Left renal pelvis (tissue), 4 donors: ENCODE measurements around the gene DNALI1. TPM values are rescaled to one million over a fixed set of nuclear protein-coding genes. Genes with fewer than 3 reads are reported as not detected.
"Not testable (repeated sequence)": the region's sequence is repeated elsewhere in the genome, so short reads cannot be mapped to it uniquely, and the experiment has no call there.

Experiments
- DNase-seq, 4 donors: peaks; one replicate each; pipeline ENCODE4 v3.0.0-alpha.2; 2013; ENCODE audit warnings: low read depth in 4 of 4, low spot score in 3 of 4
- polyA plus RNA-seq, 4 donors: library from polyadenylated mRNA; unstranded; fragments of 120-200 nt; gene quantifications; one replicate each; pipeline ENCODE4 v1.2.1, GENCODE V29; 2013; ENCODE audit not compliant: insufficient read length in 4 of 4

The DNALI1 gene
- polyA plus RNA-seq, 4 donors: 18.0 to 72.4 (median 57.8) TPM

DNA sequence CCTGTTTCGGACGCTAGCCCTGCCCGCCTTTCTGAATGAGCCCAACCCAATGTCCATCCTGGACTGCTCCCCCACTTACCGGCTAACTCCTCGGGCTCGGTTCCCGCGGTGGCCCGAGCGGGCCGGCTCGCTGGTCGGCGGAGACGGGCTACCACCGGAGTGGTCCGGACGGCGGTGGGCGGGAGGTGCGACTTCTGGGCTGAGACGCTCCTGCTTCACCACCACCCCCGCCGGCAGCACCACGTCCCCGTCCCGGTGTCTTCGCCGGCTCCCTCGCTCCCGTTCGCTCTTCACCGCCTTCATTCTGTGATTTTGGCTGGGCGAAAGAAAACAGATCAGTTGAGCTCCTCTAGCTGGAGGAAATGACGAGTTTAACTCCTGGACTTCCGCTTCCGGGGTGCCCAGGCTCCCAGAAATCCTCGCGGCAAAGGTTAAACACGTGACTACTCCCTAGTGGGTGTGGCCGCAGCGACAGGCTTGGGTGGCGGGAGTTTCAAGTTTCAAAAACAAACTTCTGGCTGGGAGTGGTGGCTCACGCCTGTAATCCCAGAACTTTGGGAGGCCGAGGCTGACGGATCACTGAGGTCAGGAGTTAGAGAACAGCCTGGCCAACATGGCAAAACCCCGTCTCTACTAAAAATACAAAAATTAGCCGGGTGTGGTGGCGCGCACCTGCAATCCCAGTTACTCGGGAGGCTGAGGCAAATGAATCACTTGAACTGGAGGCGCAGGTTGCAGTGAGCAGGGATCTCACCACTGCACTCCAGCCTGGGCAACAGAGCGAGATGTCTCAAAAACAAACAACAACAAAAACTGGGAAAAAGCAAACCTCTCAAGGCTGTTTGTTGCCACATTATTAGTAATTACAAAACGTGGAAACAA lies 2.6 kb upstream of the DNALI1 start, which contains the start of gene SNIP1:
Gene SNIP1 (minus strand): TSS at position 367 of the 882 bp plus-strand sequence. CDS start 64 bp downstream, at position 303.
- DNase-seq: peak; percentile 80 to 87 (median 86)

DNA sequence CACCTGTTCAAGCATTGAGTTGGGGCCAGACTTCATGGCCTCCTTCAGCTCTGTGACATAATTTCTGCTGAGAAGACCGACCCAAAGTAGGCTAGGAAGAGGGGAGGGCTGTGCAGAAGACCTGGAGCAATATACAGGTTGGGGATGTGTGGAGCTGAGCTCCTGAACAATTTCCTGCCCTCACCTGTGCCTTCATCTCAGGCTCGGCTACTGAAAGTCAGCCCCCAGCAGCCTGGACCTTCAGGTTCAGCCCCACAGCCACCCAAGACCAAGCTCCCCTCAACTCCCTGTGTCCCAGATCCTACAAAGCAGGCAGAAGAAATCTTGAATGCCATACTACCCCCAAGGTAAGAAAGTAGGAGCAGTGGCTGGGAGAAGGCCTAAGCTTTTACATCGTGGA lies 662 bp downstream of the DNALI1 start:
- no peak for DNase-seq

- DNase-seq: no peak
Observed at GRCh38 chr1:37558411-37558810, 1.7 kb downstream of the DNALI1 start.

DNA sequence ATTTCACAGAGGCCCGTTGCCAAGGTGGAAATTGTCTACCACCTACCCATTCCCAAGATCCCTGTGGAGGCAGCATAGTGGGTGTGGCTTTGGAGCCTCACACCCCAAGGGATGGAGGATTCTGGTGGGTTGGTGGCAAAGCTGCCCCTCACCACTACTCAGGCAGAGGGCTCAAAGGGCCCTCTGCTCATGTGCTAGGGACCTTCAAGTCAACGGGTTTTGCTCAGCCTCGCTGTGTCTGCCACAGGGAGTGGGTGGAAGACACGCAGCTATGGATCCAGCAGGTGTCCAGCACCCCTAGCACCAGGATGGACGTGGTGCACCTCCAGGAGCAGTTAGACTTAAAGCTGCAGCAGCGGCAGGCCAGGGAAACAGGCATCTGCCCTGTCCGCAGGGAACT lies 2.3 kb downstream of the DNALI1 start:
- no peak for DNase-seq

GRCh38 chr1:37559957-37560379 lies 3.2 kb downstream of the DNALI1 start:
- not testable (repeated sequence) for DNase-seq

- no peak for DNase-seq
Observed at GRCh38 chr1:37560401-37561132, 3.8 kb downstream of the DNALI1 start.

DNA sequence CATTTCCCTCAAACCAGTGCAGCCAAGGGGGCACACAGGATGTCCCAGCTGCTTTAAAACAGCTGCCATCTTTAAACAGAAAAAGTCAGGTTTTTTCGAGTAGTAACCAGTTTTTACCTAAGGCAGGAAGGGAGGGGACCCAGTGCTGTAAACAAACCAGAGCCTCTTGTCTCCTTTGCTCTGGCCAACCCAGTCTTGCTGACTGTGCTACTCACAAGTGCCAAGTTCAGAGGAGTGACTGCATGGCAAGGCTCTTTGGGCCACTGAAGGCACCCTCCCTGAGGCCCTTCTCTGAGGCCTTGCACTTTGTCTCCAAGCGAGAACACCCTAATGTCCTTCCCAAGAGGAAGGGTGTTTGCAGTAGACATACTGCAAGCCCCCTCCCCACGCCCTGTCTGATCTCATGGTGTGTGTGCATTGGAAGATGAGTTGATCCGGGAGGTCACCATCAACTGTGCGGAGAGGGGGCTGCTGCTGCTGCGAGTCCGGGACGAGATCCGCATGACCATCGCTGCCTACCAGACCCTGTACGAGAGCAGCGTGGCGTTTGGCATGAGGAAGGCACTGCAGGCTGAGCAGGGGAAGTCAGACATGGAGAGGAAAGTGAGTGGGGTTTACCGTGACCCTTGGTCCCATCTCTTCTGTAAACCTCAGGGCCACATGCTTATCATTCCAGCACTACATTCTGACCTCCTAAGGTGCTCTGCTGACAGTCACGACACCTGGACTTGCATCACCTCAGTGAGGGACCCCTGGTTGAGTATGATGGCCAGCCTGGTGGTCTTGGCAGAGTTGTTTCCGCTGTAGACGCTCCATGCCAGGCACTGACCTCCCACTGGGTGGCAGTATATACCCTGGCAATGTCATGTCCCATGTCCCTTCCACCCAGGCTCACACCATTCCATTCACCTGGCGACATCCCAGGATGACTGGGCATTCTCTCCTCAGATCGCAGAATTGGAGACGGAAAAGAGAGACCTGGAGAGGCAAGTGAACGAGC lies 4.7 kb downstream of the DNALI1 start:
- DNase-seq: no peak

DNA sequence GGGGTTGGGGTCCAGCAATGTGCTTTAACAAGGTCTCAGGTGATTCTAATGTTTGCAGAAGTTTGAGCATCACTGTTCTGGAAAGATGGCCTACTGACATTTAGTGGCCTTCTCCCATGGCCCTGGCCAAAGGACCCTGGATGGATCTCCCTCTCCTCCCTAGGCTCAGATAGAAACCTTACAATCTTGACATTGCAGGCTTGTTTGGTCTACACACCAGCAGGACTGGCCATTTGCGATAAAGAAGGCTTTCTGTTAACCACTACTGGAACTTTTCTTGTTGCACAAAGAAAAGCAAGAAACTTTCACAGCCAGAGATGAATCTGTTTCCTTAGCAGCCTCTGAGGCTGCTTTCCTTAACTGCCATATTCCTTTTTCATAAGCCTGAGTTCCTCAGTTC lies 6.2 kb downstream of the DNALI1 start:
- DNase-seq: no peak

DNA sequence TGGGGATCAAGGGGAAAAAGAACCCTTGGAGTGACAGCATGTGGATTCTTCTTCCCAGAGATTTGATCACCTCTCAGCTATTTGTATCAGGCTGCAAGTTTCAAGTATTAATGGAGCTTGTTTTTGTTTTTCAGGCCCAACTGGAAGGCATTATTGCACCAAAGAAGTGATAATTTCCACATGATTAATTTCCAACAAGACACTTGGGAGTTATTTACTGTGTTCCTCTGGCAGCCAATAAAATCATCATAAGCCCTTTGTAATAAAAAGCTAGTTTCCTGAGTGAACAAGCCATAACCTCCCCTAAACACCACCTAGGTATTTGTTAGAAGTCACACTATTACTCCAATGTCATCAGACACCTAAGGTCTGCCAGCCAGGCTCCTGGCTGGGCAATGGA lies 8.2 kb downstream of the DNALI1 start:
- no peak for DNase-seq

GRCh38 chr1:37567023-37567422 lies 10.3 kb downstream of the DNALI1 start:
- DNase-seq: no peak

GRCh38 chr1:37570528-37571334 lies 14.0 kb downstream of the DNALI1 start:
- DNase-seq: no peak

GRCh38 chr1:37574834-37575480 lies 18.2 kb downstream of the DNALI1 start:
- no peak for DNase-seq

GRCh38 chr1:37575692-37576091 lies 19.0 kb downstream of the DNALI1 start:
- DNase-seq: no peak

- not testable (repeated sequence) for DNase-seq
Observed at GRCh38 chr1:37584544-37584943, 27.8 kb downstream of the DNALI1 start.

DNA sequence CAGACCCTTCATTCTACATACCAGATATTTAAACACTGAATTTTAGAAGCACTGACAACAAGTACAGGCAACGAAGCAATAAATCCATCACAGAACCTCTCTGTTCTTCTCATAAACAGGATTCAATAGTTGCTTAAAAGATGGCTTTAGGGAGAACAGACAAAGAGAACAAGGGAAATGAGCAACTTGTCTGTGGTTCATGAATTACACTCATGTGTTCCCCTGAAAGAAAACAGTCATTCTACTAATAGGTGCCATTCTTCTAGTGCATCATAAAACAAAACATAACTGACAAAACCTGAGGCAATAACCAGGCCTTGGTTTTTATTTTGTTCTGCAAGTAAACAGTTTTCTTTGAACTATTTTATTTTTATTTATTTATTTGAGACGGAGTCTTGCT lies 32.2 kb downstream of the DNALI1 start:
- DNase-seq: no peak

DNA sequence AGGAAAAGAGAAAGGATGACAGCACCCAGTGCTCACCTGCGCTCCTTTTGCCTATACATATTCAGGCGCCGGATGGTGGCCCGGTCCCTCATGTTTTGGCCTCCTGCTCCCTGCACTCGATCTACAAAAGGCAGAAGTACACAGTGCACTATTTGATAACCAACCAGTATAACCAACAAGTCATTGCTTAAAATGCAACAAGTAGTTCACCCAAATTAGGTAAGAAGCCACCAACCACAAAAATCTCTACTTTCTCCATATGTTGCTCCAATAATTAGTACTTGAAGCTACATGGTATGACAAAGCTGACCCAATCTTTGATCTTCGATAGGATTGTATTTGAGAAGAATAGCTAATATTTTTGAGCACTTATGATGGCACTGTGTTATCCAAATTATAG lies 37.0 kb downstream of the DNALI1 start:
- DNase-seq: no peak

DNA sequence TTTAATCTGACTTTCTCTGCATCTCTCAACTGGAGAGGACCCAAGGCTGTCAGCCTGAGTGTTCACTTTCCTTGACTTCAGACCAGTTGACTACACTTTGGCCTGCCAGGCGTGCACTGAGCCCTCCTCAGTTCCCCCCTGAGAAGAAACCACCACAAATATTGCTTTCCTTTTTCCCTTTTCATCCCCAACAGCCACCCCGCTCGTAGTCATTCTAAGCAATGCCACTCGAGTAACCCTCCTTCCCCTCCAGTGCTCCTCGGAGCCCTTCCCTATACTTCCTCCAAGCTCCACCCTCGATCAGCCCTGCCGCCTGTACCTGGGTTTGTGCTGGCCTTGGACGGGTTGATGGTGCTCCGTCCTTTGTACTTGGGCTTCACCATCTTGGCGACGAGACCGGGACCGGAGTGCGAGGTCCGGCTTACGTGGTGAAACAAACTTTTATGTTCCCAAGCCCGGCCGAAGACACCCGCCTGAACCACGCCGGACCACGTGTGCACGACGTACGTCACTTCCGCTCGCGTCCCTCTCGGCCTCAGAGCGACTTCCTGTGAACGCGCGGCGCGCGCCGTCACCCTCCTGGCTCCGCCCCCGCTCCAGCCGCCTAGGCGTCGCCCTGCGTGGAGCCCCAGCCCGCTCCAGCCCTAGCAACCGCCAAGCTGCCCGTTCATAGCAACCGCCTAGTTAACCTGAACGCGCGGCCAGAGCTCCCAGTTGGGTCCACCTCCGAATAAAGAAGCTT lies 38.9 kb downstream of the DNALI1 start, which contains the start of gene GNL2:
Gene GNL2 (minus strand): TSS at position 498 of the 742 bp plus-strand sequence. CDS start 115 bp downstream, at position 383.
- peak; percentile 91 to 93 (median 92) for DNase-seq

DNA sequence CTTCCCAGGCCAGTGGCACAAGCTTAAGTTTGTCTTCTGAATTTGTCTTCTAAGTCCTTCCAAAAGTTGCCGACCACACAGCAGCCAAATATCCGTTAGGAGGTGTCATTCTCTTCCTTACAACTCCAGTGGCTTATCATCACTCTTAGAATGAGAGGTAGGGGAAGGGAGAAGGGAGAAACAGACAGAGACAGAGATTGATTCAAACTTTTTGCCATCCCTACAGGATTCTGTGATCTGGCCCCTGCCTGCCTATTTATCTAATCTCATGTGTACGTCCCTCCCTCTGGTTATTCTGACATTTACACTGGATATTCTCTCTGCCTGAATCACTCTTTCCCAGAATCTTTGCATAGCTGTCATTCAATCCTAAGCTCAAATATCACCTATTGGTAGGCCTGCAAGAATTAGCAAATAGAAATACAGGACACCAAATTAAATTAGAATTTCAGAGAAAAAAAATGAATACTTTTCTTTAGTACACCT lies 39.5 kb downstream of the DNALI1 start:
- no peak for DNase-seq
